ENCODE data around the gene POLRMT.

POLRMT gene

GRCh38 chr19:595326-596262 is 37.7 kb downstream of the POLRMT start:
- no peaks in the 10 kb centered on the region for H3K4me1 ChIP-seq (ENCODE audit: control insufficient read depth, insufficient read depth, low read length)
- POLR2A ChIA-PET = interaction anchor here (0.5 kb wide), 1 partner anchor 242 kb away, joined by 4 read pairs; no protein-coding TSS in a partner anchor
- CTCF ChIA-PET = interaction anchor here (0.8 kb wide), 1 partner anchor 12 kb away, joined by 4 read pairs; no protein-coding TSS in a partner anchor
- no peaks in the 10 kb centered on the region for H3K9me3 ChIP-seq (ENCODE audit: control insufficient read depth, insufficient read depth, low read depth, low read length)
- H3K4me3 ChIP-seq (ENCODE audit: low read depth, low read length) = no peak overlapping the region
- TF ChIP-seq ZNF223 (tag by site-specific recombination; IDR thresholded peaks at IDR 0.05) (no peak), ZNF366 (tag by site-specific recombination; conservative IDR thresholded peaks at IDR 0.05) (no peak), ZNF529 (tag by site-specific recombination; IDR thresholded peaks at IDR 0.05; ENCODE audit: insufficient replicate concordance) (no peak), ZFP69B (tag by site-specific recombination; IDR thresholded peaks at IDR 0.05) (no peak), MYNN (tag by site-specific recombination; IDR thresholded peaks at IDR 0.05; ENCODE audit: borderline replicate concordance) (no peak), BCL6B (tag by site-specific recombination; IDR thresholded peaks at IDR 0.05) (no peak), ZNF600 (tag by site-specific recombination; IDR thresholded peaks at IDR 0.05) (no peak), ZEB2 (tag by site-specific recombination; IDR thresholded peaks at IDR 0.05) (no peak), ZNF138 (tag by site-specific recombination; IDR thresholded peaks at IDR 0.05; ENCODE audit: borderline replicate concordance) (no peak), ZNF37A (tag by site-specific recombination; IDR thresholded peaks at IDR 0.05) (no peak), KLF17 (tag by site-specific recombination; IDR thresholded peaks at IDR 0.05) (no peak), EGR2 (tag by site-specific recombination; IDR thresholded peaks at IDR 0.05; ENCODE audit: low read depth) (peak; percentile 68), ZFHX2 (tag by site-specific recombination; conservative IDR thresholded peaks at IDR 0.05) (peak; percentile 80), TSHZ1 (tag by site-specific recombination; IDR thresholded peaks at IDR 0.05; ENCODE audit: borderline replicate concordance) (no peak), ZBTB8A (tag by site-specific recombination; IDR thresholded peaks at IDR 0.05) (no peak), IKZF3 (tag by site-specific recombination; IDR thresholded peaks at IDR 0.05) (no peak), GLI4 (tag by site-specific recombination; IDR thresholded peaks at IDR 0.05) (no peak), ZNF423 (tag by site-specific recombination; IDR thresholded peaks at IDR 0.05) (no peak), HOXD13 (CRISPR knock-in tag; IDR thresholded peaks at IDR 0.05; ENCODE audit: borderline replicate concordance) (no peak), SP2 (tag by site-specific recombination; IDR thresholded peaks at IDR 0.05) (0 out of 2 replicates have a peak, but pooled peaks have one; percentile 13), ZNF157 (tag by site-specific recombination; IDR thresholded peaks at IDR 0.05) (no peak), PRDM10 (tag by site-specific recombination; IDR thresholded peaks at IDR 0.05) (no peak), AEBP2 (tag by site-specific recombination; IDR thresholded peaks at IDR 0.05; ENCODE audit: borderline replicate concordance) (no peak)
- no peak overlapping the region for H3K27ac ChIP-seq (ENCODE audit: extremely low read depth, low read depth, low read length)
- no peaks in the 10 kb centered on the region for H3K36me3 ChIP-seq (ENCODE audit: control insufficient read depth in 2 of 2, insufficient read depth in 1 of 2, low read length in 2 of 2)
